B cell (primary cell): ENCODE results near the gene VEGFA. TPM values are rescaled to one million over a fixed set of nuclear protein-coding genes. Genes with fewer than 3 reads are reported as not detected.
A peak's percentile ranks its signal among the peaks of the same experiment; 100 is the strongest.

Experiments
- ATAC-seq: fragments of 200-7000 bp; cut with Tn5 transposase; one replicate; pipeline ENCODE4 v1.10.0; 2021; ENCODE audit warnings: low read depth, mild to moderate bottlenecking, moderate number of reproducible peaks, moderate library complexity
- CTCF ChIA-PET: fragments of 350-600 bp; sonication (Branson Sonifier 250); formaldehyde crosslinking; loops from one replicate; lab custom pipeline; 2021; ENCODE audit warnings: antibody characterized with exemption, inconsistent platforms; lab: Charles Lee
- POLR2A ChIA-PET: fragments of 350-600 bp; sonication (Branson Sonifier 250); formaldehyde crosslinking; loops from one replicate; lab custom pipeline; 2021; ENCODE audit warnings: antibody characterized with exemption; lab: Charles Lee
- DNase-seq: peaks from one replicate; pipeline ENCODE4 v3.0.0; 2013
- H2AFZ ChIP-seq: 2 replicates; pipeline ENCODE4 v1.6.1; 2012; ENCODE audit warnings: mild to moderate bottlenecking, low read depth, low read length; ENCODE audit not compliant: insufficient read depth, poor library complexity, severe bottlenecking
- H3K27ac ChIP-seq, 2 donors: 1 replicate in 1 of 2; 2 replicates in 1 of 2; pipeline ENCODE4 v1.5.1; 2012 to 2013; ENCODE audit warnings: low read length in 2 of 2, mild to moderate bottlenecking in 2 of 2, moderate library complexity in 1 of 2
- H3K27me3 ChIP-seq, 4 experiments: fragments of 200-600 bp in 1 of 4; sonication (generic) in 1 of 4; replicated peaks in 1 of 4; 1 replicate in 2 of 4; 2 replicates in 2 of 4; pipeline versions ENCODE4 v1.6.1 to v1.7.0; 2013 to 2016; ENCODE audit warnings: low read length in 3 of 4, mild to moderate bottlenecking in 2 of 4, mixed read lengths in 1 of 4, moderate library complexity in 1 of 4; ENCODE audit not compliant: insufficient read depth in 4 of 4, control insufficient read depth in 3 of 4; ENCODE audit errors: control extremely low read depth in 1 of 4
- H3K36me3 ChIP-seq, 2 experiments: replicated peaks in 1 of 2; 1 replicate in 1 of 2; 2 replicates in 1 of 2; pipeline versions ENCODE4 v1.6.1 to v1.7.1; 2013; ENCODE audit warnings: low read length in 1 of 2; ENCODE audit not compliant: insufficient read depth in 2 of 2, control insufficient read depth in 1 of 2; ENCODE audit errors: control extremely low read depth in 1 of 2, extremely low read depth in 1 of 2
- H3K4me1 ChIP-seq, 2 donors: fragments of 200-600 bp in 1 of 2; sonication (generic) in 1 of 2; 1 replicate in 1 of 2; 2 replicates in 1 of 2; pipeline versions ENCODE4 v1.5.1 to v1.6.1; 2013 to 2017; ENCODE audit warnings: low read length in 2 of 2; ENCODE audit not compliant: control insufficient read depth in 2 of 2, insufficient read depth in 2 of 2
- H3K4me2 ChIP-seq: replicated peaks from 2 replicates; pipeline ENCODE3; 2012; ENCODE audit warnings: mild to moderate bottlenecking, low read depth, low read length; ENCODE audit not compliant: poor library complexity, severe bottlenecking
- H3K4me3 ChIP-seq, 5 experiments: fragments of 200-600 bp in 1 of 5; sonication (generic) in 1 of 5; 1 replicate in 3 of 5; 2 replicates in 2 of 5; pipeline versions ENCODE4 v1.5.1 to v1.7.0; 2011 to 2016; ENCODE audit warnings: low read length in 4 of 5, mild to moderate bottlenecking in 4 of 5, low read depth in 2 of 5, control low read depth in 1 of 5, moderate library complexity in 1 of 5; ENCODE audit not compliant: insufficient read depth in 1 of 5; ENCODE audit errors: control extremely low read depth in 1 of 5, extremely low read depth in 1 of 5
- H3K79me2 ChIP-seq: fragments of 200-600 bp; sonication (generic); one replicate; pipeline ENCODE4 v1.6.0; 2016; ENCODE audit warnings: low read length; ENCODE audit not compliant: control insufficient read depth, insufficient read depth
- H3K9ac ChIP-seq: fragments of 200-600 bp; sonication (generic); 2 replicates; pipeline ENCODE4 v1.6.1; 2017; ENCODE audit warnings: mild to moderate bottlenecking, low read length, moderate library complexity
- H3K9me3 ChIP-seq, 3 donors: one replicate each; pipeline versions ENCODE4 v1.6.1 to v1.7.1; 2013; ENCODE audit warnings: low read length in 2 of 3; ENCODE audit not compliant: control insufficient read depth in 2 of 3, insufficient read depth in 1 of 3; ENCODE audit errors: control extremely low read depth in 1 of 3
- H4K20me1 ChIP-seq: 2 replicates; pipeline ENCODE4 v1.6.0; 2012; ENCODE audit warnings: mild to moderate bottlenecking, low read length; ENCODE audit not compliant: insufficient read depth, control insufficient read depth, poor library complexity, severe bottlenecking
- H3K27ac Mint-ChIP-seq: one replicate; pipeline ENCODE4 v1.8.0; 2021; ENCODE audit warnings: mixed read lengths
- H3K27me3 Mint-ChIP-seq: one replicate; pipeline ENCODE4 v1.8.0; 2021; ENCODE audit warnings: mixed read lengths
- H3K4me1 Mint-ChIP-seq: one replicate; pipeline ENCODE4 v1.8.0; 2021; ENCODE audit warnings: mixed read lengths
- H3K4me3 Mint-ChIP-seq: one replicate; pipeline ENCODE4 v1.8.0; 2021; ENCODE audit warnings: mixed read lengths
- H3K9me3 Mint-ChIP-seq: one replicate; pipeline ENCODE4 v1.8.0; 2022; ENCODE audit warnings: mixed read lengths; ENCODE audit not compliant: insufficient read depth
- EZH2 ChIP-seq: IDR thresholded peaks from 2 replicates; pipeline ENCODE4 v1.6.1; 2012; ENCODE audit warnings: borderline replicate concordance, low read depth, mild to moderate bottlenecking, moderate library complexity, low read length; ENCODE audit not compliant: insufficient read depth, poor library complexity, severe bottlenecking
- WGBS: methylation state at CpG from one replicate; pipeline ENCODE4 v1.1.5; 2013; ENCODE audit warnings: missing lambda C conversion rate; ENCODE audit not compliant: insufficient coverage; 5-methylcytosine and 5-hydroxymethylcytosine counted together
- intact Hi-C: fragments of 100-400 bp; cut with micrococcal nuclease; formaldehyde crosslinking; loops from one replicate; pipeline ENCODE4 v1.10.0; 2022
- polyA plus RNA-seq: library from polyadenylated mRNA; depleted of rRNA; stranded (reverse); fragments of >200 nt; gene quantifications from 2 replicates; pipeline ENCODE4 v1.2.3, GENCODE V29; 2012
- total RNA-seq, 2 donors: library from RNA; stranded (reverse); fragments of 120-200 nt in 1 of 2; gene quantifications; 1 replicate in 1 of 2; 2 replicates in 1 of 2; pipeline versions ENCODE4 v1.2.3 to v1.2.4, GENCODE V29; 2013 to 2022
- TF ChIP-seq, protein P1 (sequence below): fragments of 200-600 bp; IDR thresholded peaks from one replicate; pipeline ENCODE4 v1.8.0; 2022; ENCODE audit warnings: antibody characterized with exemption, mild to moderate bottlenecking

The VEGFA gene
- total and polyA plus RNA-seq, 2 donors (not counting 1 experiment from before 2014, with no cell fraction given): 3.9 to 6.4 TPM

DNA sequence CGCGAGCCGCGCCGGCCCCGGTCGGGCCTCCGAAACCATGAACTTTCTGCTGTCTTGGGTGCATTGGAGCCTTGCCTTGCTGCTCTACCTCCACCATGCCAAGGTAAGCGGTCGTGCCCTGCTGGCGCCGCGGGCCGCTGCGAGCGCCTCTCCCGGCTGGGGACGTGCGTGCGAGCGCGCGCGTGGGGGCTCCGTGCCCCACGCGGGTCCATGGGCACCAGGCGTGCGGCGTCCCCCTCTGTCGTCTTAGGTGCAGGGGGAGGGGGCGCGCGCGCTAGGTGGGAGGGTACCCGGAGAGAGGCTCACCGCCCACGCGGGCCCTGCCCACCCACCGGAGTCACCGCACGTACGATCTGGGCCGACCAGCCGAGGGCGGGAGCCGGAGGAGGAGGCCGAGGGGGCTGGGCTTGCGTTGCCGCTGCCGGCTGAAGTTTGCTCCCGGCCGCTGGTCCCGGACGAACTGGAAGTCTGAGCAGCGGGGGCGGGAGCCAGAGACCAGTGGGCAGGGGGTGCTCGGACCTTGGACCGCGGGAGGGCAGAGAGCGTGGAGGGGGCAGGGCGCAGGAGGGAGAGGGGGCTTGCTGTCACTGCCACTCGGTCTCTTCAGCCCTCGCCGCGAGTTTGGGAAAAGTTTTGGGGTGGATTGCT is 1.3 kb downstream of the VEGFA start:
- DNase-seq (peak; percentile 77), ATAC-seq (peak; percentile 15)
- no peaks in the 10 kb centered on the region for H3K9me3 ChIP-seq
- Mint-ChIP-seq H3K4me1 (peaks cover 36% of the 10 kb centered on the region), H3K27ac (no peak overlapping the region), H3K4me3 (peak overlapping the region; percentile 84), H3K9me3 (no peaks in the 10 kb centered on the region), H3K27me3 (peaks cover 23% of the 10 kb centered on the region)
- H3K4me1 ChIP-seq: peaks cover 20 to 34% of the 10 kb centered on the region in 2 donors
- WGBS: under 1% methylated on average over 66 of the region's 66 CpGs
- ChIA-PET POLR2A (interaction anchor here (0.8 kb wide), 1 partner anchor 56 kb away, joined by 5 read pairs; no protein-coding TSS in a partner anchor), CTCF (interaction anchor here (1.5 to 8.9 kb wide), 9 partner anchors 11 to 308 kb away, joined by 3 to 103 read pairs (median 12); no protein-coding TSS in a partner anchor)
- peaks cover 6% of the 10 kb centered on the region for H4K20me1 ChIP-seq
- intact Hi-C loops: loop anchor here (2.0 kb wide), 1 partner anchor 105 kb away; no protein-coding TSS in a partner anchor
- H3K36me3 ChIP-seq: no peaks in the 10 kb centered on the region
- H3K27me3 ChIP-seq: peaks cover 0 to 45% (median 18%) of the 10 kb centered on the region in 4 experiments
- H3K27ac ChIP-seq: no peak overlapping the region
- TF ChIP-seq, protein P1, sequence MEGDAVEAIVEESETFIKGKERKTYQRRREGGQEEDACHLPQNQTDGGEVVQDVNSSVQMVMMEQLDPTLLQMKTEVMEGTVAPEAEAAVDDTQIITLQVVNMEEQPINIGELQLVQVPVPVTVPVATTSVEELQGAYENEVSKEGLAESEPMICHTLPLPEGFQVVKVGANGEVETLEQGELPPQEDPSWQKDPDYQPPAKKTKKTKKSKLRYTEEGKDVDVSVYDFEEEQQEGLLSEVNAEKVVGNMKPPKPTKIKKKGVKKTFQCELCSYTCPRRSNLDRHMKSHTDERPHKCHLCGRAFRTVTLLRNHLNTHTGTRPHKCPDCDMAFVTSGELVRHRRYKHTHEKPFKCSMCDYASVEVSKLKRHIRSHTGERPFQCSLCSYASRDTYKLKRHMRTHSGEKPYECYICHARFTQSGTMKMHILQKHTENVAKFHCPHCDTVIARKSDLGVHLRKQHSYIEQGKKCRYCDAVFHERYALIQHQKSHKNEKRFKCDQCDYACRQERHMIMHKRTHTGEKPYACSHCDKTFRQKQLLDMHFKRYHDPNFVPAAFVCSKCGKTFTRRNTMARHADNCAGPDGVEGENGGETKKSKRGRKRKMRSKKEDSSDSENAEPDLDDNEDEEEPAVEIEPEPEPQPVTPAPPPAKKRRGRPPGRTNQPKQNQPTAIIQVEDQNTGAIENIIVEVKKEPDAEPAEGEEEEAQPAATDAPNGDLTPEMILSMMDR: no peak
- no peak for TF ChIP-seq EZH2
- peak overlapping the region; percentile 97 for H2AFZ ChIP-seq
- H3K79me2 ChIP-seq: no peaks in the 10 kb centered on the region
- H3K4me2 ChIP-seq: peak overlapping the region; percentile 98
- peak overlapping the region; percentile 14 to 71 (median 58) for H3K4me3 ChIP-seq
- H3K9ac ChIP-seq: peak overlapping the region; percentile 77
